ENCODE results near the gene YWHAE.
"Not testable (repeated sequence)": the region's sequence is repeated elsewhere in the genome, so short reads cannot be mapped to it uniquely, and the experiment has no call there.

Gene YWHAE

DNA sequence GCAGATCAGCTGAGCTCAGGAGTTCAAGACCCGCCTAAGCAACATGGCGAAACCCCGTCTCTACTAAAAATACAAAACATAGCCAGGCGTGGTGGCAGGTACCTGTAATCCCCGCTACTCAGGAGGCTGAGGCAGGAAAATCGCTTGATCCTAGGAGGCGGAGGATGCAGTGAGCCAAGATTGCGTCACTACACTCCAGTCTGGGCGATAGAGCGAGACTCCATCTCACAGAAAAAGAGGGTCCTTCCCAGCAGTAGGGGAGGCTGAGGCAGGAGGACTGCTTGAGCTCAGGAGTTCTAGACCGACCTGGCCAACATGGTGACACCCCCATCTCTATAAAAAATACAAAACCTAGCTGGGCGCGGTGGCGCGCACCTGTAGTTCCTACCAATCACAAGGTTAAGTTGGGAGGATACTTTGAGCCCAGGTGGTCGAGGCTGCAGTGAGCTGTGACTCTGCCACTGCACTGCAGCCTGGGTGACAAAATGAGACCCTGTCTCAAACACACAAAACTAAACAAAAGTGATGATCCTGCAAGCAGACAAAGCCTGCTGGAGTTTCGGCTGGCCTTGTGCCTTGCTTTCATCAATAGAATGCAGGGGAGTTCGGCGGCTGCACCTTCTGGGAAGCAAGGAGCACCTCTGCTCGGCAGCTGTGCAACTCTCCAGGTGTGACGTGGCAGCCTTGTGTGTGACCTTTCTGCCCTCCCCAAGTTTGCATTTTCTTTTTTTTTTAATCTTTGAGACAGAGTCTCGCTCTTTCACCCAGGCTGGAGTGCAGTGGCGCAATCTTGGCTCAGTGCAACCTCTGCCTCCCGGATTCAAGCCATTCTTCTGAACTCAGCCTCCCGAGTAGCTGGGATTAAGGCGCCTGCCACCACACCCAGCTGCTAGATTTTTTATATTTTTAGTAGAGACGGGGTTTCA lies 12.4 kb upstream of the YWHAE start:
- no peak for DNase-seq (ENCODE audit: low spot score)

DNA sequence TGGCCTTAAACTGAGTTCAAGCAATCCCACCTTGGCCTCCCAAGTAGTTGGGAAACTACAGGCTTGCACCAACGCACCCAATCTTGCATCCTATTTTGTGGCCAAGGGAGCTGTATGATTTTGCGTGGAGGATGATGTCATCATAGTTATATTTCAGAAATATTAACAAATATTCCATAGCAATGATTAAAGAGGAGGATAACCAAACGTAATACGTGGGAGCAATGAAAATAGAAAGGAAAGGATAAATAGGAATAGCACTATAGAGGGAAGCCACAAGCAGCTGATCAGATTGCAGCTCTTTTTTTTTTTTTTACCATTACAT lies 2.2 kb upstream of the YWHAE start:
- no peak for DNase-seq (ENCODE audit: low spot score)

DNA sequence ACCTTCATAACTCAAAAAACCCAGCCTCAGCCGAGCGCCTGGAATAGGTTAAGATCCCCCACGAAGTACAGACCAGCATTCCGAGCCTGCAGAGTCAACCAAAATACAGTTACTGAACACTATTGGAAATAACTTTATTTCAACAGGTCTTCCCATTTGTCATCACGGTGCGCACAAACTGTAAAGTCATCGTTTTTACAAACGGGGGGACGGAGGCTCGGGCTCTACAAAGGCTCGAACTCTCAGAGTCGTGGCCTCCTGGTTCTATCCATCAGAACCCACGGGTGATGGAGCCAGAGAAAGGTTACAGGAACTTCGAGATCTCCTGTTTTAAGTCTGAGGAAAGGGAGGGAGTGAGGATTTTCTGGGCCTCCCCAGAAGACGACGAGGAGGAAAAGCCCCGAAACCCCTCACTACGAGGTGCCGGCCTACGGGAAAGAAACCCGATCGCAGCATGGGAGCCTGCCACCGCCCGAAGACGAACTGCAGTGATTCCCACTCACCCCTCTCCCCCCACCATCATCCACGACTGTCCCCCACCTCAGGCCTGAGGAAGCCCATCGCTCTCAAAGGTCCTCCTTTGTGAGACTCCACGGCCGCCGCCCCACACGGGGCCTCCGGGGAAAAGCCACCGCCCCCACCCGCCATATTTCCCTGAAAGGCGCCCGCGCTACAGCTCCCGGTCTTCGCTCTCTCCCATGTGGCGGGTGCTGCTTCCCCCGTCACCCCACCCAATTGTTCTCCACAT lies 917 bp downstream of the YWHAE start:
- DNase-seq (ENCODE audit: low spot score), result peak; percentile 45

DNA sequence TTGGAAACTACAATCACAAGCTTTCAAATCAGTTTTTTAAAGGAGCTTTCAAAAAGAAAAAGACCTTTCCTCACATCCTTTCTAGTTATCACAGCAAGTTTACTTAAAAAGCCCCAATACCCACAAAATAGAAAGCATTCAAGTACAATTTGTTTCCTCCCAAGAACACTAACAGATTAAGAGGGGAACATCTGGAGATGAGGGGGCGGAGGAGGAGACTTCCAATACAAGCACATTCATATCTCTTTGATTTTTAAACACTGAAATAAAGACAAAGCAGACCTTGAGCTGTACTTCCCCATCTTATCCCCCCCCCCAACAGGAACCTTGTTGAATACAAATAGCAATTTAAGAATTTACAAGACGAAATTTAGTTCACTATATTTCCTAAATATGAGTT lies 2.0 kb downstream of the YWHAE start:
- DNase-seq (ENCODE audit: low spot score), result no peak

DNA sequence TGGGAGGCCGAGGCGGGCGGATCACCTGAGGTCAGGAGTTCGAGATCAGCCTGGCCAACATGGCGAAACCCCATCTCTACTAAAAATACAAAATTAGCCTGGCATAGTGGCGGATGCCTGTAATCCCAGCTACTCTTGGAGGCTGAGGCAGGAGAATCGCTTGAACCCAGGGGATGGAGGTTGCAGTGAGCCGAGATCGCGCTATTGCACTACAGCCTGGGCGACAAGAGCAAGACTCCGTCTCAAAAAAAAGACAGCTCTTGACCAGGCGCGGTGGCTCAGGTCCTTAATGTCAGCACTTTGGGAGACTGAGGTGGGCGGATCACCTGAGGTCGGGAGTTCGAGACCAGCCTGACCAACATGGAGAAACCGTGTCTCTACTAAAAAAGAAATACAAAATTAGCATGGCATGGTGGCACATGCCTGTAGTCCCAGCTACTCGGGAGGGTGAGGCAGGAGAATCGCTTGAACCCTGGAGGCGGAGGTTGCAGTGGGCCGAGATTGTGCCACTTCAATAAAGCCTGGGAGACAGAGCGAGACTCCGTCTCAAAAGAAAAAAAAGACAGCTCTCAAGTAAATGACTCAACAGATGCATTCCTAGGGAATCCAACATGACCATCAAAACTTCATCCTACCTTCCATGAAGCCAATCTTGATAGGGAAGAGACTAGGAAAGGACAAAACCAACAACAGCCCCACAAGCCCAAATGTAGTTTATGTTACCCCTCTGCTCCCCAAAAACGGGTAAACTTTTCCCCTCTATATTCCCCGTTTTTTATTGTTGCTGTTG lies 4.0 kb downstream of the YWHAE start:
- not testable (repeated sequence) for DNase-seq (ENCODE audit: low spot score)

DNA sequence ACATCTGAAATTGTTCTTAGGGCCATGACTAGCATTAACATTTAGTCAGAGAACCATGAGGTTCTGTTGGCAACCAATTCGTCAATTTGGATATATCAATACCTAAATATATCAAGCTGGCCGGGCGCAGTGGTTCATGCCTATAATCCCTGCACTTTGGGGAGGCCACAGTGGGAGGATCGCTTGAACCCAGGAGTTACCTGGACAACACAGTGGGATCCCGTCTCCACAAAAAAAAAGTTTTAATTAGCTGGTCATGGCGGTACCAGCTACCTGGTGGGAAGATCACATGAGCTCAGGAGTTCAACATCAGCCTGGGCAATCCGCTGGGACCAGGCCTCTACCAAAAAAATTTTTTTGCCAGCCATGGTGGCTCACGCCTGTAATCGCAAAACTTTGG lies 8.4 kb downstream of the YWHAE start:
- no peak for DNase-seq (ENCODE audit: low spot score)

DNA sequence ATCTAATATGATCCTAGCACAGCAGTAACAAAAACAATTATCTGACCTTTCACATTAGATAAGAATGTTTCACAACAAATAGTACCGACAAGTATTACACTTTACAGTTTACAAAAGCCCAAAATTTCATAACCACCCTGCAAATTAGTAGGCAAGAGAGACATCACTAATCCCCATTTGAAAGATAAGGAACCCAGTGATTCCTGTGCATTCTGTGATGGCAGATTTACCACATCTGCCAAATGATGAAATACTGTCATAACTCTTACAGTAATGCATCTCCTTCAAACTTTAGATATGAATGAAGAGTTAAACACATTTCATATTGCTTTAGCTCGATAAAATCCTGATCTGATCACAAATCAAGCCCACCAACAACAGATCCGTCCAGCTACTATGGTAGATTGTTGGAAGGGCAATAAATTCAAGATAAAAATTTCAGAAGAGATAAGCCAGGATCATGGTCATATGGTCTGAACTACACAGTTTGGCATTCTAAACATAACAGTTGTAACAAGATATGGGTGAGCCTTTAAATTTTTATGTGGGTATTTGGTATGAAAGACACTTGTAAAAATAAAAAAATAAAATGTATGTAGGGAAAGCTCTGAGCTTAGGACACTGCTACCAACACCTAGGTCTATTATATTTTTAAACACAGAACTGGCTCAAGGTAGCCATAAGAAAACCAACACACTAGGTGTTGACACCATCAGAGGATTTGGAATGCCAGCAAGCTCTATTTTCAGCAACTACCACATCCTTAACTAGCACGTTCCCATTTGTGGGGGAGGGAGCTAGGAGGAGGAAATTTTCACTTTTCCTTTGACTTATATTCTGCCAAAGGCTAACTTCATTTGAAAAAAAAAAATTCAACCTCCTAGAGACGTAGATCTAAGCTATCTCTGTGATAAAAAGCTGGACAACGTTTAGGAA lies 9.3 kb downstream of the YWHAE start:
- no peak for DNase-seq (ENCODE audit: low spot score)

DNA sequence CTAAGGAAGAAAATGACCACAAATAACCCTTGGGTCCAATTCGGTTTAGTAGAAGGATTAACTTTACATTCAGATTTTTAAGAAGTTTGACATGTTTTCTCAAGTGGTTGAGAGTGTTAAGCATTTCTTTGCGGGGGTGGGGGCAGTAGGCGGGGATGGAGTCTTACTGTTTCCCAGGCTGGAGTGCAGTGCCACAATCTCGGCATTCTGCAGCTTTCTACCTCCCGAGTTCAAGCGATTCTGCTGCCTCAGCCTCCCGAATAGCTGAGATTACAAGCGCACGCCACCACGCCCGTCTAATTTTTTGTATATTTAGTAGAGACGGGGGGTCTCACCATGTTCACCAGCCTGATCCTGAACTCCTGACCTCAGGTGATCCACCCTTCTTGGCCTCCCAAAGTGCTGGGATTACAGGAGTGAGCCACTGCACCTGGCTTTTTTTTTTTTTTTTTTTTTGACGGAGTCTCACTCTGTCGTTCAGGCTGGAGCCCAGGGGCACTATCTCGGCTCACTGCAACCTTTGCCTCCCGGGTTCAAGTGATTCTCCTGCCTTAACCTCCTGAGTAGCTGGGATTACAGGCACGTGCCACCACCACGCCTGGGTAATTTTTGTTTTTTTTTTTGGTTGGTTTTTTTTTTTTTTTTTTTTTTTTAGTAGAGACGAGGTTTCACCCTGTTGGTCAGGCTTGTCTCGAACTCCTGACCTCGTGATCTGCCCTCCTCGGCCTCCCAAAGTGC lies 12.4 kb downstream of the YWHAE start:
- DNase-seq (ENCODE audit: low spot score), result not testable (repeated sequence)

DNA sequence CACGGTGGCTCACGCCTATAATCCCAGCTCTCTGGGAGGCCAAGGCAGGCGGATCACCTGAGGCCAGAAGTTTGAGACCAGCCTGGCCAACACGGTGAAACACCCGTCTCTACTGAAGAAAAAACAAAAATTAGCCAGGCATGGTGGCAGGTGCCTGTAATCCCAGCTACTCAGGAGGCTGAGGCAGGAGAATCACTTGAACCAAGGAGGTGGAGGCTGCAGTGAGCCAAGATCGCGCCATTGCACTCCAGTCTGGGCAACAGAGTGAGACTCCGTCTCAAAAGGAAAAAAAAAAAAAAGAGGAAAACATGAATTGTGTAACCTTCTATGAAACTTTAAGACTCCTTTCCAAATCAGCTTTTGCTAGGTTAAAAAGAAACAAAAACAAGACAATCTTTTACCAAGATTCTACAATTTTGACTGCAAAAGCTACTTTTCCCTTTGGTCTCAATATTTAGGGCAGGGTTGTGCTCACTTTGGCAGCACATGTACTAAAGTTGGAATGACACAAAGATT lies 13.3 kb downstream of the YWHAE start:
- DNase-seq (ENCODE audit: low spot score), result not testable (repeated sequence)

DNA sequence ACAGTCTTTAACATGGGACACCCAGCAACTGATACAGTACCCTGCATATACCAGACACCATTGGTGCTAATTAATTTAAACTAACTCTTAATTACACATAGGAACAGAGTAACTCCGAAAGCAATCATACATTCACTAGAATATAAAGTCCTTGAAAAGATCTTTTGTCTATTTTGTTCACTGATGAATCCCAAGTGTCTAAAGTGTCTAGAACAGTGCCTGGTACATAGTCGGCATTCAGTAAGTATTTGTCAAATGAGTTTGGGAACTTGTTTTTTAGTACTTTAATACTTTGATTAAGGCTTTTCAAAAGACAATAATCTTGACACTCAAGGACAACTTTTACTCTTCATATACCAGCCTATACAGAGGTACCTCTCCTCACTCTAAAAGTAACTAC lies 13.8 kb downstream of the YWHAE start:
- no peak for DNase-seq (ENCODE audit: low spot score)

DNA sequence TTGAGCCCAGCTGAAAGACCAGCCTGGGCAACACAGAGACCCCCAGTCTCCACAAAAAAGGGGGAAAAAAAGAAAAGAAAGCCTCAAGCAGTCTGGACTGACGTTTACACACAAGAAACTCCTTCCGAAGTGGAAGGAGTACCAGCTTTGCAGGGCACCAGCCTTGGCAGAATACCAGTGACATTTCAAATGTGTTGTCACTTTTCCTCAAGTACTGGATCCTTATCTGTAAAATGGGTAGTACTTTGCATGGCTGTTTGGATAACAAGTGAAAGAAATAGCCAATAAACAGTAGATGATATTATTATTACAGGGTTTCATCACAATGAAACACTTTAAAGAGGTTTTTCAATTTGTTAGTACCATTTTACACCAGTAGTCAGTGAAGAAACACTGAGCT lies 14.2 kb downstream of the YWHAE start:
- DNase-seq (ENCODE audit: low spot score), result peak; percentile 65

DNA sequence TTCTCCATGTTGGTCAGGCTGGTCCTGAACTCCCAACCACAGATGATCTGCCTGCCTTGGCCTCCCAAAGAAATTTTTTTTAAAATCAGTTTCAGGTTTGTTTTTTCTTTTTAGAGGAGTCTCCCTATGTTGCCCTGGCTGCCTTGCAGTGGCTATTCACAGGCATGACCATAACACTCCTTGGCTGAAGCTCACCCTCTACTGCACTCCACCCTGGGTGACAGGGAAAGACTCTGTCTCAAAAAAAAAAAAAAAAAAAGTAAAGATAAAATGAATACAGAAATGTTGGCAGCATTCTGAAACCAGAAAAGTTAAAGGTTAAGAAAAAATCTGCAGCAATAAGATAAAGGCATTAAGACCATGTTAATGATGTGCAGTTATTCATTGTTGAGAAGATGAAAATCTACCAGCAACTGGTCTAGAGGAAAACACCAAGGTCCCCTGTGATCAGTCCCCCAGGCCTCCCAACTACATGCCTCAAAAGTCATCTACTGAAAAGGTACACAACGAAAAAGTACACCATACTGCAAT lies 15.1 kb downstream of the YWHAE start:
- peak; percentile 57 for DNase-seq (ENCODE audit: low spot score)

DNA sequence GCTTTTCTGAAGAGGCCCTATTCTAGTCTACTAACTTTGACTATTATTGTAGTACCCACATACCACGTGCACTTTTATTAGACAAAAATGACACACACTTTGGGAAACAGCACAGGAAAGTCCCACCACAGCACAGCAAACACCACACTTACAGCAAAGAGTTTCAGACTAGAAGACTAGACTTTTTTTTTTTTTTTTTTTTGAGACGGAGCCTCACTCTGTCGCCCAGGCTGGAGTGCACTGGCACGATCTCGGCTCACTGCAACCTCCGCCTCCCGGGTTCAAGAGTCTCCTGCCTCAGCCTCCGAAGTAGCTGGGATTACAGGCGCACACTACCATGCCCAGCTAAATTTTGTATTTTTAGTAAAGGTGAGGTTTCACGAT lies 20.1 kb downstream of the YWHAE start:
- no peak for DNase-seq (ENCODE audit: low spot score)

DNA sequence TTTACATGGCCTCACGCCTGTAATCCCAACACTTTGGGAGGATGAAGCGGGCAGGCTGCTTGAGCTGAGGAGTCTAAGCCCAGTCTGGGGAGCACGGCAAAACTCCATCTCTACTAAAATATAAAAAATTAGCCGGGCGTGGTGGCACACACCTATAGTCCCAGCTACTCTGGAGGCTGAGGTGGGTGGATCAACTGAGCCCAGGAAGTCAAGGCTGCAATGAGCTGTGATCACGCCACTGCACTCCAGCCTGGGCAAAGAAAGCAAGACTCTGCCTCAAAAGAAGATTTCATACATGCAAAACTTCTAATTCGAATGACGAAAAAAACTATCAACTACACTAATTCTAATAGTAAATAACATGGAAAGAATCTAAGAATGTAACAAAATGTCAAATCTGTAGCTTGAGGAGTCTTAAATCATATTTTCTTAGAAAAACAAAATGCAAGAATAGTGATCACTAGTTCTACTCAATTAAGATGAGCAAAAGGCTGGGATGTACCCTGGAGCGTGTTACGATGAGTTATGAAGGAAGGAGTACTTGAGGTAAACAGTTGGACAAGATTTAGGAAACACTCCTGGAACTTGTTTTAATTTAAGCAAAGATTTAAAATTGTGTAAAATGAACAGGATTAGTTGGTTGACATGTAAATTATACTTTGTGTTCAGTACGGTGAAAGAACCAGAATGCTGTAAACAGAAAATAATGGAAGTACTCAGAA lies 20.7 kb downstream of the YWHAE start:
- DNase-seq (ENCODE audit: low spot score), result no peak

DNA sequence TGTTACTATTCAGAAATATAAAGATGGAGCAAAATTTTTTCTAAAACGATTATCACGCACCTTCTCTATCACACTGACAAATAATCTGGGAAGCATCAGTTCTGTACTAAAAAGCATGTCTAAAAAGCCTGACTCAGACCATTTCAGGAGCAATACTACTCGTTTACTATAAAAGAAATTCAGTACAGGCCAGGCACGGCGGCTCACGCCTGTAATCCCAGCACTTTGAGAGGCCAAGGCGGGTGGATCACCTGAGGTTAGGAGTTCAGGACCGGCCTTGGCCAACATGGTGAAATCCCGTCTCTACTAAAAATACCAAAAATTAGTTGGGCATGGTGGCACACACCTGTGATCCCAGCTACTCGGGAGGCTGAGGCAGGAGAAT lies 21.6 kb downstream of the YWHAE start:
- DNase-seq (ENCODE audit: low spot score), result not testable (repeated sequence)

DNA sequence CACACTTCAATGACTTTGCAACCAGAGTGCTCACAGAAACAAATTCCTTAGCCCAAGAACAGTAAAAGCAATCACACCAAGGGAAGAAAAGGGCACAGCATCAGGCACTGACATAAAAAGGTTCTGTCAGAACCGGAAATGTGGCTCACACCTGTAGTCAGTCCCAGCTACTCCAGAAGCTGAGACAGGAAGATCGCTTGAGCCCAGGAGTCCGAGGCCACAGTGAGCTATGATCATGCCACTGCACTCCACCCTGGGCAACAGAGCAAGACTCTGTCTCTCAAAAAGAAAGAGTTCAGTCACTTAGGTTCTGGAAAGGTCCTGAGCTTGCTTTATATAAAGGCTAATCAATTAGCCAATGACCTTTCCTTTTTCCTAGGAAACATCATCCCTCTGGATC lies 22.7 kb downstream of the YWHAE start:
- DNase-seq (ENCODE audit: low spot score), result no peak

DNA sequence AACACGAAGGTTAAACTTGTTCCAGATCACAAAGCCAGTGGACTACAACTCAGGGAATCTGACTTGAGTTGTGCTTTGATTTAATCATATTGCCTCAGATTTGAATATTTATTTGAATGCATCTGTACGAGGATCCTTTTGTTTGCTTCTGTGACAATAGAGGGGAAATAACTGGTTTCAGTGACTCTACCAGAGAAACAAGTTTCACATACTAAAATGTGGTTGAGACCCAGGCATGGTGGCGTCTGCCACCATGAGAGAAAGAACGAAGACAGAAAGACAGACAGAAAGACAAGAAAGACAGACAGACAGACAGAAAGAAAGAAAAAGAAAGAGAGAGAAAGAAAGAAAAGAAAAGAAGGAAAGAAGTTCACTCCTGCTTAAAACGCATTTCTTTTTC lies 24.0 kb downstream of the YWHAE start:
- no peak for DNase-seq (ENCODE audit: low spot score)

DNA sequence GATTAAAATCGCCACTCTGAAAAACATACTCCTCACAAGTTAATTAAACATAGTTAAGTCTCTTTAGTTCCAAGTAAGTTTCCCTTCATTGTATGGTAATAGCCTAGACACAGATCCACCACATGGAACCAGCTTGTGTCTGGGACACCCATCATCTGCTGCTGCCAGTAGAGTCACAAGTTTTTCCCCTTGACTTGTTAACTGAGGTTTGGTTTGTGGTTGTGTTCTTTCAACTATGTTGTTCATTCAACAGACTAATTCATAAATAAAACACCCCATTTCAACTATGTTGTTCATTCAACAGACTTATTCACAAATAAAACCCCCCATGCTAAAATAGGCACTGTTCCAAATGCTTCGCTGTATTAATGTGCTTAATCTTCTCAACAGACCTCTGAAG lies 24.4 kb downstream of the YWHAE start:
- DNase-seq (ENCODE audit: low spot score), result no peak

DNA sequence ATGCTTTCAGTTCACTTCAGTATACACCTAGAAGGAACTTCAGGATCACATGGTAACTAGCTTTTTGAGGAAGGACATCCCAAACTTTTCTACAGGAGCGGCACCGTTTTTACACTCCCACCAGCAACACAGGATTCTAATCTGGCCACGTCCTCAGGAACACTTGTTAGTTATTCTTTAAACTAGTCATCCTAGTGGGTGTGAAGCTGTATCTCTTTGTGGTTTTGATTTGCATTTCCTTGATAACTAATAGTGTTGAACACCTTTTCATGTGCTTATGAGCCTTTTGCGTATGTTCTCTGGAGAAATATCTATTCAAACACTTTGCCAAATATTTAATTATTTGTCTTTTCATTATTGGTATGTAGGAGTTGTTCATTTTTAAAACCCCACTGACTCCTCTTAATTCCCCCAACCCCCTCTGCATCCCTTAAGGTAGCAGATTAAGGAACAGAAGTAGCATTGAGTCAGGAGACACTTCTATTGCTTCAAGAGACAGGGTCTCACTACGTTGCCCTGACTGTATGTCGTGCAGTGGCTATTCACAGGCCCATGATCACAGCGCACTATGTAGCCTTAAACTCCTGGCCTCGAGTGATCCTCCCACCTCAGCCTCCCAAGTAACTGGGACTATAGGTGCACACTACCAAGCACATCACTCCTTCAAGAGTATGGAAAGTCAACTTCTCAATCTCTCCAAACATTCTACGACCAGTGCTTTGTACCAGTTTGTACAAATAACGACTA lies 25.4 kb downstream of the YWHAE start:
- no peak for DNase-seq (ENCODE audit: low spot score)
